ENCODE results near the gene HNRNPLL.
"Not testable (repeated sequence)": the region's sequence is repeated elsewhere in the genome, so short reads cannot be mapped to it uniquely, and the experiment has no call there.

Gene HNRNPLL

DNA sequence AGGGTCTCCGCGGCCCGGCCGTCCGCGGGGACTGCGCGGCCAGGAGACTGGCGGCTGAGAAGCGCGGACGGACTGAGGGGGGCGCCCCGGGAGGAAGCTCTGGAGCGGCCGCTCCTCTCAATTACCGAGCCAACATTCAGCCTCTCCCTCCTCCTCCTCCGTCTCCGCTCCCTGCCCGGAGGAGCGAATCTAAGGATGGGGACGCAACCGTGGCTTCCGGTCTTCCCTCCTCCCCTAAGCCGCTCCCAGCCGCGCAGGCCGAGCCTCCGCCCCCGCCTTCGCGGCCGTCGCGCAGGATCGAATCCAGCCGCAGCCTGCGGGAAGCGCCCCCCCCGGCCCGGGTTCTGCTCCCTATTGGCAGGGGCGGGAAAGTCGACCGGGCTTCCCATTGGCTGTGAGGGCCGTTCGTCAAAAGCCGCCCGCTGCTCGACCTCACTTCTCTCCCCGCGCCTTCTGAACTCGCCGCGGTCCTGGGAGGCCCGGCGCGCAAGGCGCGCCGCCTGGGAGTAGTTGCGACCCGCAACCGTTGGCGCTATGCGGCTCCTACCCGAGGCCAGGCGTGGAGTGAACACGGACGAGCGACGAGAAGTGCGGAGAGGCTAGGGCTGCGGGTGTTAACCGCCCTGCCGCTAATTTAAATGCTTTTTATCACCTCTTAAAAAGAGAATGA, at the start of gene HNRNPLL:
Gene HNRNPLL (minus strand): TSS at position 197 of the 670 bp plus-strand sequence. CDS start 302 bp downstream, outside the sequence.
- H3K27me3 ChIP-seq (ENCODE audit: insufficient read depth, insufficient read length) = no peaks in the 10 kb centered on the region
- H3K36me3 ChIP-seq (ENCODE audit: insufficient read depth, insufficient read length, low read length) = no peaks in the 10 kb centered on the region
- H3K9ac ChIP-seq (ENCODE audit: insufficient read length, low read depth) = peak within 1 kb of the TSS; percentile 90
- H3K4me1 ChIP-seq (ENCODE audit: insufficient read depth, insufficient read length) = peaks cover 2% of the 10 kb centered on the region
- peak; percentile 98 for DNase-seq (ENCODE audit: low read depth, low spot score)
- H3K9me3 ChIP-seq (ENCODE audit: insufficient read depth, low read length) = no peaks in the 10 kb centered on the region
- H3K4me3 ChIP-seq (ENCODE audit: insufficient read length, low read depth) = peak within 1 kb of the TSS; percentile 78
- TF ChIP-seq ZNF274 (IDR thresholded peaks at IDR 0.05; ENCODE audit: low read depth, low read length) (no peak), SUZ12 (IDR thresholded peaks at IDR 0.05; ENCODE audit: extremely low read depth, insufficient read depth, insufficient read length) (no peak), YY1 (IDR thresholded peaks at IDR 0.05; ENCODE audit: insufficient read depth, insufficient read length) (no peak)

- Histone ChIP-seq H3K27me3 (ENCODE audit: insufficient read depth, insufficient read length) (no peaks in the 10 kb centered on the region), H3K4me1 (ENCODE audit: insufficient read depth, insufficient read length) (no peaks in the 10 kb centered on the region), H3K36me3 (ENCODE audit: insufficient read depth, insufficient read length, low read length) (no peaks in the 10 kb centered on the region), H3K9me3 (ENCODE audit: insufficient read depth, low read length) (no peaks in the 10 kb centered on the region), H3K9ac (ENCODE audit: insufficient read length, low read depth) (no peak overlapping the region), H3K4me3 (ENCODE audit: insufficient read length, low read depth) (no peak overlapping the region)
- DNase-seq (ENCODE audit: low read depth, low spot score) = no peak
- TF ChIP-seq YY1 (IDR thresholded peaks at IDR 0.05; ENCODE audit: insufficient read depth, insufficient read length) (no peak), SUZ12 (IDR thresholded peaks at IDR 0.05; ENCODE audit: extremely low read depth, insufficient read depth, insufficient read length) (no peak), ZNF274 (IDR thresholded peaks at IDR 0.05; ENCODE audit: low read depth, low read length) (no peak)
These were observed 48.0 kb upstream of the HNRNPLL start for GRCh38 chr2:38650717-38651116.

GRCh38 chr2:38650012-38650411, 47.3 kb upstream of the HNRNPLL start:
- no peak for DNase-seq (ENCODE audit: low read depth, low spot score)
- H3K9me3 ChIP-seq (ENCODE audit: insufficient read depth, low read length) = no peaks in the 10 kb centered on the region
- no peaks in the 10 kb centered on the region for H3K4me1 ChIP-seq (ENCODE audit: insufficient read depth, insufficient read length)

GRCh38 chr2:38649176-38649728, 46.5 kb upstream of the HNRNPLL start:
- no peaks in the 10 kb centered on the region for H3K9me3 ChIP-seq (ENCODE audit: insufficient read depth, low read length)
- no peak overlapping the region for H3K4me3 ChIP-seq (ENCODE audit: insufficient read length, low read depth)
- no peaks in the 10 kb centered on the region for H3K27me3 ChIP-seq (ENCODE audit: insufficient read depth, insufficient read length)
- H3K4me1 ChIP-seq (ENCODE audit: insufficient read depth, insufficient read length) = no peaks in the 10 kb centered on the region
- no peaks in the 10 kb centered on the region for H3K36me3 ChIP-seq (ENCODE audit: insufficient read depth, insufficient read length, low read length)
- TF ChIP-seq YY1 (IDR thresholded peaks at IDR 0.05; ENCODE audit: insufficient read depth, insufficient read length) (no peak), SUZ12 (IDR thresholded peaks at IDR 0.05; ENCODE audit: extremely low read depth, insufficient read depth, insufficient read length) (no peak), ZNF274 (IDR thresholded peaks at IDR 0.05; ENCODE audit: low read depth, low read length) (no peak)
- DNase-seq (ENCODE audit: low read depth, low spot score) = no peak
- no peak overlapping the region for H3K9ac ChIP-seq (ENCODE audit: insufficient read length, low read depth)

More at GRCh38 chr2:38650012-38650411, 47.3 kb upstream of the HNRNPLL start:
- Histone ChIP-seq H3K27me3 (ENCODE audit: insufficient read depth, insufficient read length) (no peaks in the 10 kb centered on the region), H3K36me3 (ENCODE audit: insufficient read depth, insufficient read length, low read length) (no peaks in the 10 kb centered on the region), H3K4me3 (ENCODE audit: insufficient read length, low read depth) (no peak overlapping the region), H3K9ac (ENCODE audit: insufficient read length, low read depth) (no peak overlapping the region)
- no peak for TF ChIP-seq ZNF274 (IDR thresholded peaks at IDR 0.05; ENCODE audit: low read depth, low read length)
- no peak for TF ChIP-seq YY1 (IDR thresholded peaks at IDR 0.05; ENCODE audit: insufficient read depth, insufficient read length)
- no peak for TF ChIP-seq SUZ12 (IDR thresholded peaks at IDR 0.05; ENCODE audit: extremely low read depth, insufficient read depth, insufficient read length)

- no peaks in the 10 kb centered on the region for H3K27me3 ChIP-seq (ENCODE audit: insufficient read depth, insufficient read length)
- TF ChIP-seq YY1 (IDR thresholded peaks at IDR 0.05; ENCODE audit: insufficient read depth, insufficient read length) = no peak
- TF ChIP-seq ZNF274 (IDR thresholded peaks at IDR 0.05; ENCODE audit: low read depth, low read length) = no peak
- TF ChIP-seq SUZ12 (IDR thresholded peaks at IDR 0.05; ENCODE audit: extremely low read depth, insufficient read depth, insufficient read length) = no peak
- no peak overlapping the region for H3K9ac ChIP-seq (ENCODE audit: insufficient read length, low read depth)
- DNase-seq (ENCODE audit: low read depth, low spot score) = no peak
- H3K36me3 ChIP-seq (ENCODE audit: insufficient read depth, insufficient read length, low read length) = no peaks in the 10 kb centered on the region
- no peaks in the 10 kb centered on the region for H3K4me1 ChIP-seq (ENCODE audit: insufficient read depth, insufficient read length)
- H3K4me3 ChIP-seq (ENCODE audit: insufficient read length, low read depth) = no peak overlapping the region
- H3K9me3 ChIP-seq (ENCODE audit: insufficient read depth, low read length) = peaks cover 7% of the 10 kb centered on the region; the same call in 1 of the 2 replicates
These were observed 45.5 kb upstream of the HNRNPLL start for GRCh38 chr2:38648107-38648761.

DNA sequence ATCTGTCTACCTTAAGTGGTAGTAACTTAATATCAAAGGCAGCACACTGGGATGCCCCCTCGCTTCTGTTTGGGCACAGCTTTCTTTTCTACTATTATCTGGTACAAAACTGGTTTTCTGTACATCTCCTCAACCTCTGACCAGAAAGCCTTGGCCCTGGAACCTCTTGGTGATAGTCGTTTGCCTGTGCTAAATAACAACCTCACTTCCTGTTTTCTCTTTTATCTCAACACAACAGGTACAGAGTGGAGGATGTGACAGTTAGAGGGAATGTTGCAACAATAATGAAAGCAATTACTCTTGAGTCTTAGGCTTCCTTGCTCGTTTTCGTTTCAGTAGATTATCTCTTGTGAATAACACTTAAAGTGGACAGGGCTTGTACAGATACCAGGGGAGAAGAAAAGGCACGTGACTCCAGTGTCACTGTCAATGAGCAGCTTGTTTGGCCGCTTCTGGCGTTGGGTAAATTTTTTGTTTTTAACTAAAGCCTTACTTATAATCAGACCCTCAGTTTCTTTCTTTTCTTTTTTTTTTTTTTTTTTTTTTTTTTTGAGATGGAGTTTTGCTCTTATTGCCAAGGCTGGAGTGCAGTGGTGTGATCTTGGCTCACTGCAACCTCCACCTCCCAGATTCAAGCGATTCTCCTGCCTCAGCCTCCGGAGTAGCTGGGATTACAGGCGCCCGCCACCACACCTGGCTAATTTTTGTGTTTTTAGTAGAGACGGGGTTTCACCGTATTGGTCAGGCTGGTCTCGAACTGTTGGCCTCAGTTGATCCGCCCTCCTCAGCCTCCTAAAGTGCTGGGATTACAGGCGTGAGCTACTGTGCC, 41.2 kb upstream of the HNRNPLL start:
- not testable (repeated sequence) for H3K36me3 ChIP-seq (ENCODE audit: insufficient read depth, insufficient read length, low read length); H3K9ac ChIP-seq (ENCODE audit: insufficient read length, low read depth); DNase-seq (ENCODE audit: low read depth, low spot score); H3K4me1 ChIP-seq (ENCODE audit: insufficient read depth, insufficient read length); H3K27me3 ChIP-seq (ENCODE audit: insufficient read depth, insufficient read length); H3K4me3 ChIP-seq (ENCODE audit: insufficient read length, low read depth)
- peaks cover 17% of the 10 kb centered on the region; the same call in 1 of the 2 replicates for H3K9me3 ChIP-seq (ENCODE audit: insufficient read depth, low read length)
